Peyer's patch (tissue), 4 donors: ENCODE data around the gene SCN1B. TPM values are rescaled to one million over a fixed set of nuclear protein-coding genes. Genes with fewer than 3 reads are reported as not detected.

ENCODE experiments used
- DNase-seq, 3 donors: peaks; one replicate each; pipeline ENCODE4 v3.0.0-alpha.2; 2017 to 2019
- H3K27ac ChIP-seq, 4 donors: fragments of 200-600 bp; sonication (generic); one replicate each; pipeline ENCODE4 v1.5.1; 2016 to 2019
- H3K27me3 ChIP-seq, 2 donors: fragments of 200-600 bp; sonication (generic); one replicate each; pipeline ENCODE4 v1.5.1; 2019
- H3K36me3 ChIP-seq, 3 donors: fragments of 200-600 bp; sonication (generic); one replicate each; pipeline ENCODE4 v1.5.1; 2016 to 2019
- H3K4me1 ChIP-seq, 4 donors: fragments of 200-600 bp; sonication (generic); one replicate each; pipeline ENCODE4 v1.5.1; 2016 to 2019
- H3K4me3 ChIP-seq, 4 donors: fragments of 200-600 bp; sonication (generic); 1 replicate in 3 of 4; 2 replicates in 1 of 4; pipeline ENCODE4 v1.5.1; 2016 to 2019; ENCODE audit warnings: mild to moderate bottlenecking in 1 of 4
- H3K9me3 ChIP-seq, 4 donors: fragments of 200-600 bp; sonication (generic); one replicate each; pipeline ENCODE4 v1.5.1; 2016 to 2019; ENCODE audit warnings: mild to moderate bottlenecking in 1 of 4
- POLR2A ChIP-seq, 2 donors: fragments of 450-650 bp; IDR thresholded peaks; one replicate each; pipeline ENCODE4 v1.5.1; 2017; ENCODE audit warnings: antibody characterized with exemption in 2 of 2, mild to moderate bottlenecking in 2 of 2, moderate library complexity in 2 of 2
- total RNA-seq, 4 donors: library from RNA; depleted of rRNA; stranded (reverse); fragments of >200 nt; gene quantifications; one replicate each; pipeline ENCODE4 v1.1.0, GENCODE V29; 2016
- TF ChIP-seq, protein P1 (sequence below), 6 experiments: fragments of 450-650 bp in 4 of 6; fragments of 200-600 bp in 2 of 6; sonication (generic) in 1 of 6; IDR thresholded peaks; one replicate each; pipeline ENCODE4 v1.5.1; 2017 to 2019; ENCODE audit warnings: antibody characterized with exemption in 6 of 6, mild to moderate bottlenecking in 3 of 6, moderate library complexity in 1 of 6

Gene SCN1B
- total RNA-seq, 4 donors from 2014 or later: 2.8 to 9.1 (median 5.1) TPM

- no peak for DNase-seq
- Histone ChIP-seq H3K27ac (no peak overlapping the region), H3K4me3 (peak overlapping the region in 3 of 4 donors; percentile 45 to 61 (median 54)), H3K4me1 (peaks cover 0 to 8% (median 3%) of the 10 kb centered on the region in 4 donors), H3K9me3 (no peaks in the 10 kb centered on the region), H3K36me3 (peaks cover 0 to 21% (median 0%) of the 10 kb centered on the region in 3 donors), H3K27me3 (no peaks in the 10 kb centered on the region)
- TF ChIP-seq POLR2A (IDR thresholded peaks at IDR 0.05): no peak
- TF ChIP-seq, protein P1, sequence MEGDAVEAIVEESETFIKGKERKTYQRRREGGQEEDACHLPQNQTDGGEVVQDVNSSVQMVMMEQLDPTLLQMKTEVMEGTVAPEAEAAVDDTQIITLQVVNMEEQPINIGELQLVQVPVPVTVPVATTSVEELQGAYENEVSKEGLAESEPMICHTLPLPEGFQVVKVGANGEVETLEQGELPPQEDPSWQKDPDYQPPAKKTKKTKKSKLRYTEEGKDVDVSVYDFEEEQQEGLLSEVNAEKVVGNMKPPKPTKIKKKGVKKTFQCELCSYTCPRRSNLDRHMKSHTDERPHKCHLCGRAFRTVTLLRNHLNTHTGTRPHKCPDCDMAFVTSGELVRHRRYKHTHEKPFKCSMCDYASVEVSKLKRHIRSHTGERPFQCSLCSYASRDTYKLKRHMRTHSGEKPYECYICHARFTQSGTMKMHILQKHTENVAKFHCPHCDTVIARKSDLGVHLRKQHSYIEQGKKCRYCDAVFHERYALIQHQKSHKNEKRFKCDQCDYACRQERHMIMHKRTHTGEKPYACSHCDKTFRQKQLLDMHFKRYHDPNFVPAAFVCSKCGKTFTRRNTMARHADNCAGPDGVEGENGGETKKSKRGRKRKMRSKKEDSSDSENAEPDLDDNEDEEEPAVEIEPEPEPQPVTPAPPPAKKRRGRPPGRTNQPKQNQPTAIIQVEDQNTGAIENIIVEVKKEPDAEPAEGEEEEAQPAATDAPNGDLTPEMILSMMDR (IDR thresholded peaks at IDR 0.05): no peak
Measured at GRCh38 chr19:35029737-35030256, 473 bp upstream of the SCN1B start.

DNA sequence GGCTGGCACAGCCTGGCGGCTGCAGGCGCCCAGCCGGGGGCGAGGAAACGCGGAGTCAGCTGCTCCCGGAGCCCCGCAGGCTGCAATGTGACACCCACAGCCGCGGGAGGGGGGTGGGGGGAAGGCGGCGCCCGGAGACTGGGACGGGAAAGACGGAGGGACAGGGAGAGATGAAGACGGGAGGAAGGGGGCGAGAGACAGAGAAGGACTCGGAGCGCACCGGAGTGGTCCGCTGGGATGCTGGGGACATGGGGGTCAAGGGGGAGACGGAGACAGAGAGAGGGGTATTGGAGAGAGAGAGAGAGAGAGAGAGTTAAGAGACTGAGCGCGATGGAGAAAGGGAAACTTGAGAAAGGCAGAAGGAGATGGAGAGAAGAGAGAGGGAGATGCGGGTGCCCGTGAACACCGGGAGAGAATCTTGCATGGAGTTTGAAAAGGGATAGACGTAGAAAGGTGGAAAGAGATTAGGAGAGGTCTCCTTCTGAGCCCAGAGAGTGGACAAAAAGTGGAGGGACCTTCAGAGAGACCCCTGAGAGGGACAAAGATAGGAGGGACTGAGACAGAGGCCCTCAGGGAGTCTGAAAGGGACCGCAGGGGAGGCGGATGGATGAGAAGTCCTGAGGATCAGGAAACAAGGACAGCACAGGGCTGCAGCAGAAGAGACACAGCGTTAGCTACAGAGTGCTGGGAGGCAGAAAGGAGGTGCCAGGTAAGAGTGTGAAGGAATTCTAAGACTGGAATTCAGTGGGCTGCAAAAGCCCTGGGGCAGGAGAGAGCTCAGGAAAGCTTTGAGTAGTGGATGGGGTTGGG is 1.0 kb downstream of the SCN1B start:
- H3K9me3 ChIP-seq: no peaks in the 10 kb centered on the region
- DNase-seq: no peak
- H3K27ac ChIP-seq: no peak overlapping the region
- H3K27me3 ChIP-seq: no peaks in the 10 kb centered on the region
- H3K36me3 ChIP-seq: peaks cover 0 to 7% (median 0%) of the 10 kb centered on the region in 3 donors
- H3K4me3 ChIP-seq: peak overlapping the region; percentile 30 to 61 (median 50)
- TF ChIP-seq, protein P1 (IDR thresholded peaks at IDR 0.05): no peak
- TF ChIP-seq POLR2A (IDR thresholded peaks at IDR 0.05): no peak
- peaks cover 0 to 8% (median 3%) of the 10 kb centered on the region in 4 donors for H3K4me1 ChIP-seq

DNA sequence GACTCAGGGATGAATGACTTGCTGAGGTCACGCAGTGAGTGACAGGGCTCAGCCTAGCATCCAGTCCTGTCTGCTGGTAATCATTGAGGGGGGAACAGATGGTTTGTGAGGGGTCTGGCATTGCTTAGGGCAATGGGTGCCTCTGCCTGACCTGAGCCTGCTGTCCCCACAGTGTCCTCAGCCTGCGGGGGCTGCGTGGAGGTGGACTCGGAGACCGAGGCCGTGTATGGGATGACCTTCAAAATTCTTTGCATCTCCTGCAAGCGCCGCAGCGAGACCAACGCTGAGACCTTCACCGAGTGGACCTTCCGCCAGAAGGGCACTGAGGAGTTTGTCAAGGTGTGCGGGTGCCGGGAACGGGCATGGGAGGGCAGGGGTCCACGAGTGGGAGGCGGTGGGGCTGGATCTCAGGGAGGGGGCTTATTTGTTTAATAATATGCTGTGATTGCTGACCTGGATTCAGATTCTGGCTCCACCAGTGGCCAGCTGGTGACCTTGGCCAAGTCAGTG is 2.1 kb downstream of the SCN1B start:
- TF ChIP-seq POLR2A (IDR thresholded peaks at IDR 0.05): no peak
- TF ChIP-seq, protein P1 (IDR thresholded peaks at IDR 0.05): no peak
- Histone ChIP-seq H3K4me1 (peaks cover 0 to 8% (median 3%) of the 10 kb centered on the region in 4 donors), H3K27me3 (no peaks in the 10 kb centered on the region), H3K36me3 (peaks cover 0 to 5% (median 0%) of the 10 kb centered on the region in 3 donors), H3K9me3 (no peaks in the 10 kb centered on the region), H3K4me3 (no peak overlapping the region), H3K27ac (no peak overlapping the region)
- no peak for DNase-seq

GRCh38 chr19:35033067-35034004 is 3.1 kb downstream of the SCN1B start:
- DNase-seq: no peak
- Histone ChIP-seq H3K4me1 (peaks cover 0 to 14% (median 5%) of the 10 kb centered on the region in 4 donors), H3K27me3 (no peaks in the 10 kb centered on the region), H3K9me3 (no peaks in the 10 kb centered on the region), H3K36me3 (peaks cover 0 to 5% (median 0%) of the 10 kb centered on the region in 3 donors), H3K27ac (no peak overlapping the region), H3K4me3 (no peak overlapping the region)
- TF ChIP-seq POLR2A (IDR thresholded peaks at IDR 0.05): no peak
- TF ChIP-seq, protein P1 (IDR thresholded peaks at IDR 0.05): no peak

DNA sequence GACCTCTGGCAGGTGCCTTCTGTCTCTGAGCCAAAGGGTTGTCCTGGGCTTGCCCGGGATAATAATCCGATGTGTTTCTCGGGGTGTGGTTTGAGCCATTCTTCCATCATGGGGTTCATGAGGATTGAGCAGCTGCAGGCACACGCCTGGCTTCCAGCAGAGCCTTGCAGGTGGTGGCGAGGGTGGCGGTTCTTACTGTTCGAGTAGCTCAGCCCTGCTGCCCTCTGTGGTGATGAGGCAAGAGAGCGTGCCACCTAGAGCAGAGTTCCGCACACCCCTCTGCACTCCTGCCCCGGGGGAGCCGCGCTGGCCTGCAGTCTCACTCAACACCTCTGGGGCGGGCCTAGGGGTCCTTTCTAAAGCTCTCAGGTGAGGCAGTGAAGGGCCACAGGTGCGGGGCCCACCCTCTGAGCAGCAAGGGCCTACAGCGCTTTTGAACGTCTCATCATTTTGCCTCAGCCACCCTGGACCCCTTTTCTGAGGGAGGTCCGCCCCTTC is 3.8 kb downstream of the SCN1B start:
- Histone ChIP-seq H3K4me3 (no peak overlapping the region), H3K27ac (no peak overlapping the region), H3K36me3 (peaks cover 0 to 5% (median 0%) of the 10 kb centered on the region in 3 donors), H3K4me1 (peaks cover 0 to 15% (median 7%) of the 10 kb centered on the region in 4 donors), H3K9me3 (no peaks in the 10 kb centered on the region), H3K27me3 (no peaks in the 10 kb centered on the region)
- no peak for DNase-seq
- no peak for TF ChIP-seq POLR2A (IDR thresholded peaks at IDR 0.05)
- TF ChIP-seq, protein P1 (IDR thresholded peaks at IDR 0.05): no peak
